Neural progenitor cell (in vitro differentiated cells): ENCODE results near the gene TYROBP. TPM values are rescaled to one million over a fixed set of nuclear protein-coding genes. Genes with fewer than 3 reads are reported as not detected.
"Not testable (repeated sequence)": the region's sequence is repeated elsewhere in the genome, so short reads cannot be mapped to it uniquely, and the experiment has no call there.

ENCODE experiments used
- DNase-seq: peaks from one replicate; pipeline ENCODE4 v3.0.0-alpha.2; 2016; ENCODE audit warnings: low spot score
- H2AFZ ChIP-seq: fragments of 200-600 bp; sonication (generic); replicated peaks from 2 replicates; pipeline ENCODE4 v1.6.1; 2016; ENCODE audit warnings: antibody characterized with exemption
- H3F3A ChIP-seq: fragments of 200-600 bp; sonication (generic); 2 replicates; pipeline ENCODE4 v1.6.1; 2016; ENCODE audit warnings: antibody characterized with exemption, low read depth
- H3K27ac ChIP-seq: fragments of 200-600 bp; sonication (generic); 2 replicates; pipeline ENCODE4 v1.5.1; 2016; ENCODE audit warnings: mild to moderate bottlenecking
- H3K27me3 ChIP-seq: fragments of 200-600 bp; sonication (generic); 2 replicates; pipeline ENCODE4 v1.6.1; 2016; ENCODE audit warnings: mild to moderate bottlenecking, moderate library complexity
- H3K36me3 ChIP-seq: fragments of 200-600 bp; sonication (generic); 2 replicates; pipeline ENCODE4 v1.5.1; 2016
- H3K4me1 ChIP-seq: fragments of 200-600 bp; sonication (generic); 2 replicates; pipeline ENCODE4 v1.6.1; 2016; ENCODE audit warnings: mixed run types
- H3K4me2 ChIP-seq: fragments of 200-600 bp; sonication (generic); 2 replicates; pipeline ENCODE4 v1.6.1; 2016
- H3K4me3 ChIP-seq: fragments of 200-600 bp; sonication (generic); 2 replicates; pipeline ENCODE4 v1.5.1; 2016
- H3K79me2 ChIP-seq: fragments of 200-600 bp; sonication (generic); 2 replicates; pipeline ENCODE4 v1.6.1; 2016; ENCODE audit warnings: low read depth
- H3K9ac ChIP-seq: fragments of 200-600 bp; sonication (generic); 2 replicates; pipeline ENCODE4 v1.6.1; 2016
- H3K9me3 ChIP-seq: fragments of 200-600 bp; sonication (generic); 2 replicates; pipeline ENCODE4 v1.5.1; 2016; ENCODE audit warnings: low read depth
- H4K20me1 ChIP-seq: fragments of 200-600 bp; sonication (generic); 2 replicates; pipeline ENCODE4 v1.6.1; 2016; ENCODE audit warnings: low read depth
- H3K27ac Mint-ChIP-seq: 3 replicates; pipeline ENCODE4 v1.8.0; 2021; ENCODE audit warnings: mixed read lengths
- H3K27me3 Mint-ChIP-seq: 2 replicates; pipeline ENCODE4 v1.8.0; 2022; ENCODE audit warnings: low read depth, mild to moderate bottlenecking, inconsistent platforms, moderate library complexity, mixed read lengths; ENCODE audit not compliant: insufficient read depth
- H3K36me3 Mint-ChIP-seq: 3 replicates; pipeline ENCODE4 v1.8.0; 2021; ENCODE audit warnings: mixed read lengths
- H3K4me1 Mint-ChIP-seq: 3 replicates; pipeline ENCODE4 v1.8.0; 2021; ENCODE audit warnings: mixed read lengths
- H3K4me3 Mint-ChIP-seq: 3 replicates; pipeline ENCODE4 v1.8.0; 2021; ENCODE audit warnings: mild to moderate bottlenecking, moderate library complexity, mixed read lengths
- H3K9me3 Mint-ChIP-seq: 3 replicates; pipeline ENCODE4 v1.8.0; 2020; ENCODE audit warnings: mixed read lengths
- EZH2 ChIP-seq: fragments of 200-600 bp; sonication (generic); IDR thresholded peaks from 2 replicates; pipeline ENCODE4 v1.6.1; 2017; ENCODE audit warnings: antibody characterized with exemption, mild to moderate bottlenecking, moderate library complexity
- EZH2phosphoT487 ChIP-seq: fragments of 200-600 bp; sonication (generic); IDR thresholded peaks from 2 replicates; pipeline ENCODE4 v1.6.1; 2017; ENCODE audit warnings: antibody characterized with exemption
- total RNA-seq: library from RNA; depleted of rRNA; stranded (reverse); fragments of >200 nt; gene quantifications from 2 replicates; pipeline ENCODE4 v1.2.3, GENCODE V29; 2015; ENCODE audit warnings: low replicate concordance
- TF ChIP-seq, protein P1 (sequence below): fragments of 200-600 bp; sonication (generic); IDR thresholded peaks from 2 replicates; pipeline ENCODE4 v1.5.1; 2017; ENCODE audit warnings: antibody characterized with exemption, mild to moderate bottlenecking

Gene TYROBP
- total RNA-seq, 1 donor from 2014 or later: not detected

- Mint-ChIP-seq H3K27me3 (peaks cover 7% of the 10 kb centered on the region), H3K36me3 (peaks cover 5% of the 10 kb centered on the region), H3K4me1 (peaks cover 13% of the 10 kb centered on the region), H3K27ac (no peak overlapping the region), H3K4me3 (peak overlapping the region; percentile 75), H3K9me3 (no peaks in the 10 kb centered on the region)
- H3K4me1 ChIP-seq: no peaks in the 10 kb centered on the region
- no peak overlapping the region for H3K4me2 ChIP-seq
- no peaks in the 10 kb centered on the region for H3K36me3 ChIP-seq
- H3K4me3 ChIP-seq: no peak overlapping the region
- H4K20me1 ChIP-seq: no peaks in the 10 kb centered on the region
- peaks cover 13% of the 10 kb centered on the region for H3F3A ChIP-seq
- no peak overlapping the region for H2AFZ ChIP-seq
- H3K9me3 ChIP-seq: no peaks in the 10 kb centered on the region
- no peak overlapping the region for H3K9ac ChIP-seq
- no peak for DNase-seq
- peaks cover 4% of the 10 kb centered on the region for H3K79me2 ChIP-seq
- no peak for TF ChIP-seq EZH2phosphoT487
- H3K27ac ChIP-seq: no peak overlapping the region
- H3K27me3 ChIP-seq: peaks cover 28% of the 10 kb centered on the region
Measured at GRCh38 chr19:35897706-35898451, 10.2 kb downstream of the TYROBP start.

DNA sequence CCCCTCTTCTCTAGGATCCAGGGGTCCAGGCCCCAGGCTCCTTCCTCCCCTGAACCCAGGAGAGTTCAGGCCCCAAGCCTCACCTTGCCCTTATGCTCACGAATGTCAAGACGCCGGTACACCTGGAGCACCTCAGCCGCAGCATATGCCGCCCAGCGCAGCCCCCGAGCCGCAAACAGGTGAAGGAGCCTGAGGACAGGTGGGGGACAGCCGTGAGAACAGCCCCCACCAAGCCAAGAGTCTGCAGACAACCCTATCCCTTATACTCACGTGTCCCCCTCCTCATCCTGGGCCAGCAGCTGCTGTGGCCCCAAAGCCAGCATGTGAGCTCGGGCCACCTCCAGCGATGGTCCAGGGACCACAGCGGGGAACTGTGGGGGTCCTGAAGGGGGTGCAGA, 11.5 kb downstream of the TYROBP start:
- Mint-ChIP-seq H3K9me3 (no peaks in the 10 kb centered on the region), H3K27ac (no peak overlapping the region), H3K4me1 (peaks cover 7% of the 10 kb centered on the region), H3K27me3 (peaks cover 2% of the 10 kb centered on the region), H3K4me3 (no peak overlapping the region), H3K36me3 (peaks cover 7% of the 10 kb centered on the region)
- TF ChIP-seq, protein P1, sequence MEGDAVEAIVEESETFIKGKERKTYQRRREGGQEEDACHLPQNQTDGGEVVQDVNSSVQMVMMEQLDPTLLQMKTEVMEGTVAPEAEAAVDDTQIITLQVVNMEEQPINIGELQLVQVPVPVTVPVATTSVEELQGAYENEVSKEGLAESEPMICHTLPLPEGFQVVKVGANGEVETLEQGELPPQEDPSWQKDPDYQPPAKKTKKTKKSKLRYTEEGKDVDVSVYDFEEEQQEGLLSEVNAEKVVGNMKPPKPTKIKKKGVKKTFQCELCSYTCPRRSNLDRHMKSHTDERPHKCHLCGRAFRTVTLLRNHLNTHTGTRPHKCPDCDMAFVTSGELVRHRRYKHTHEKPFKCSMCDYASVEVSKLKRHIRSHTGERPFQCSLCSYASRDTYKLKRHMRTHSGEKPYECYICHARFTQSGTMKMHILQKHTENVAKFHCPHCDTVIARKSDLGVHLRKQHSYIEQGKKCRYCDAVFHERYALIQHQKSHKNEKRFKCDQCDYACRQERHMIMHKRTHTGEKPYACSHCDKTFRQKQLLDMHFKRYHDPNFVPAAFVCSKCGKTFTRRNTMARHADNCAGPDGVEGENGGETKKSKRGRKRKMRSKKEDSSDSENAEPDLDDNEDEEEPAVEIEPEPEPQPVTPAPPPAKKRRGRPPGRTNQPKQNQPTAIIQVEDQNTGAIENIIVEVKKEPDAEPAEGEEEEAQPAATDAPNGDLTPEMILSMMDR: no peak
- TF ChIP-seq EZH2 (no peak), EZH2phosphoT487 (no peak)
- H3K9me3 ChIP-seq: no peaks in the 10 kb centered on the region
- H2AFZ ChIP-seq: no peak overlapping the region
- H3K4me1 ChIP-seq: no peaks in the 10 kb centered on the region
- H3K9ac ChIP-seq: no peak overlapping the region
- no peak overlapping the region for H3K4me2 ChIP-seq
- no peak for DNase-seq
- no peaks in the 10 kb centered on the region for H3K36me3 ChIP-seq
- H3K27me3 ChIP-seq: peaks cover 16% of the 10 kb centered on the region
- peaks cover 4% of the 10 kb centered on the region for H3K79me2 ChIP-seq
- H4K20me1 ChIP-seq: no peaks in the 10 kb centered on the region
- H3F3A ChIP-seq: peaks cover 8% of the 10 kb centered on the region
- no peak overlapping the region for H3K4me3 ChIP-seq
- no peak overlapping the region for H3K27ac ChIP-seq

DNA sequence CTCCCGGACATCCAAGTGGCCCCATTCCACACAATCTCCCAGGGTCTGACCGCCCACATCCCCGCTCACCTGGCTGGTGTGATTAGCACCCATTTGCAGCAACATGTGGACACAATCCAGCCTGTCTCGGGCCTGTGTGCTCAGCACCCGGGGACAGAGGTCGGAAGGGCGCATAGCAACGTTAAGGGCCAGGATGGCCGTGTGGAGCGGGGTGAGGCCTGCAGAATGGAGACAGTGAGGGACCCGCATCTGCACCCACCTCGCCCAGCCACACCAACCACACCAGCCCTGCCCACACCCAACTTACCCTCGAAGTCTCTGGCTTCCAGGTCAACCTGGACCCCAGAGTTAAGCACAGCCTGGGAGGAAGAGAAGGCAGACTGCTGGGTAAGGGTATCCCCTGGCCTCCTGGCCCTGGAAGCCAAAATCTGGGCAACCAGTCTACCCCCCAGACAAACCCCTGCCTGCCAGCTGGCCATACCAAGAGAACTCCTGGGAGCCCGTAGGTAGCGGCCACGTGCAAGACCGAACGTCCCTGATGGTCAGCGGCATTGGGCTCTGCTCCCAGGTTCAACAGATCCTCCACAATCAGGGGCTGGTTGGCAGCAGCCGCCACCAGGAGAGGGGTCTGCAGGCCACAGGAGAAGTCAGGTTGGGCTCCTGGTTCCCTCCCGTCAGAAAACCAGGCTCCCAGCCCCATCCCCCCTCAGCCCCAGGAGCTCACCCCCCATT, 12.0 kb downstream of the TYROBP start:
- Histone ChIP-seq H3K4me2 (no peak overlapping the region), H3K79me2 (peaks cover 4% of the 10 kb centered on the region), H3K27me3 (peaks cover 10% of the 10 kb centered on the region), H3K9ac (no peak overlapping the region), H3K9me3 (no peaks in the 10 kb centered on the region), H3K27ac (no peak overlapping the region), H3K4me1 (no peaks in the 10 kb centered on the region), H3K36me3 (no peaks in the 10 kb centered on the region), H2AFZ (no peak overlapping the region), H3F3A (peaks cover 3% of the 10 kb centered on the region), H3K4me3 (no peak overlapping the region), H4K20me1 (no peaks in the 10 kb centered on the region)
- no peak for DNase-seq
- peaks cover 5% of the 10 kb centered on the region for H3K4me1 Mint-ChIP-seq
- H3K27ac Mint-ChIP-seq: no peak overlapping the region
- no peak overlapping the region for H3K4me3 Mint-ChIP-seq
- peaks cover 2% of the 10 kb centered on the region for H3K27me3 Mint-ChIP-seq
- peaks cover 7% of the 10 kb centered on the region for H3K36me3 Mint-ChIP-seq
- TF ChIP-seq, protein P1: no peak
- no peak for TF ChIP-seq EZH2phosphoT487
- no peak for TF ChIP-seq EZH2
- H3K9me3 Mint-ChIP-seq: no peaks in the 10 kb centered on the region

- no peaks in the 10 kb centered on the region for H3K9me3 Mint-ChIP-seq
- Histone ChIP-seq H3F3A (no peaks in the 10 kb centered on the region), H3K27ac (no peak overlapping the region), H3K4me1 (no peaks in the 10 kb centered on the region), H3K9ac (no peak overlapping the region), H3K36me3 (no peaks in the 10 kb centered on the region), H3K4me3 (no peak overlapping the region), H3K79me2 (peaks cover 4% of the 10 kb centered on the region), H4K20me1 (no peaks in the 10 kb centered on the region), H2AFZ (no peak overlapping the region), H3K27me3 (peaks cover 7% of the 10 kb centered on the region), H3K4me2 (no peak overlapping the region), H3K9me3 (no peaks in the 10 kb centered on the region)
- H3K27me3 Mint-ChIP-seq: peaks cover 2% of the 10 kb centered on the region
- DNase-seq: no peak
- H3K36me3 Mint-ChIP-seq: peaks cover 10% of the 10 kb centered on the region
- no peak overlapping the region for H3K27ac Mint-ChIP-seq
- peaks cover 4% of the 10 kb centered on the region for H3K4me1 Mint-ChIP-seq
- TF ChIP-seq EZH2 (no peak), EZH2phosphoT487 (no peak)
- TF ChIP-seq, protein P1: no peak
- no peak overlapping the region for H3K4me3 Mint-ChIP-seq
Measured at GRCh38 chr19:35894342-35894741, 13.8 kb downstream of the TYROBP start.

- DNase-seq, H3K9me3 ChIP-seq, H3K27ac Mint-ChIP-seq, H3K27me3 ChIP-seq, H4K20me1 ChIP-seq, H3K27ac ChIP-seq, H2AFZ ChIP-seq, H3K79me2 ChIP-seq, H3K36me3 ChIP-seq, H3K9me3 Mint-ChIP-seq, H3K4me3 Mint-ChIP-seq, H3K4me3 ChIP-seq, H3F3A ChIP-seq, H3K27me3 Mint-ChIP-seq, H3K9ac ChIP-seq, H3K4me1 ChIP-seq, H3K4me2 ChIP-seq, H3K4me1 Mint-ChIP-seq: not testable (repeated sequence)
- peaks cover 23% of the 10 kb centered on the region for H3K36me3 Mint-ChIP-seq
Measured at GRCh38 chr19:35891819-35892218, 16.3 kb downstream of the TYROBP start.
